SK-N-SH treated with all-trans-retinoic acid at 6 μM for 48 hours (cell line): ENCODE results near the gene ZBTB7C.

ENCODE experiments used
- ATAC-seq: fragments of 200-7000 bp; cut with Tn5 transposase; 3 replicates; pipeline ENCODE4 v1.9.1; 2020; ENCODE audit warnings: mild to moderate bottlenecking, moderate library complexity
- ARNTL ChIP-seq: fragments of 450-650 bp; formaldehyde crosslinking; IDR thresholded peaks from 2 replicates; pipeline ENCODE4 v1.5.0; 2020; ENCODE audit warnings: low read depth, mild to moderate bottlenecking, moderate library complexity, borderline replicate concordance
- BACH2 ChIP-seq: fragments of 250-450 bp; sonication (Bioruptor Pico); IDR thresholded peaks from 2 replicates; pipeline ENCODE4 v1.9.0; 2021; ENCODE audit warnings: mild to moderate bottlenecking, borderline replicate concordance
- CSDC2 ChIP-seq: fragments of 250-450 bp; sonication (Bioruptor Pico); IDR thresholded peaks from 2 replicates; pipeline ENCODE4 v1.5.0; 2020; ENCODE audit warnings: mild to moderate bottlenecking, moderate library complexity
- CSRNP3 ChIP-seq: fragments of 250-450 bp; sonication (Bioruptor Pico); IDR thresholded peaks from 2 replicates; pipeline ENCODE4 v1.5.1; 2021; ENCODE audit warnings: mild to moderate bottlenecking, moderate library complexity
- ESRRG ChIP-seq: fragments of 250-450 bp; sonication (Bioruptor Pico); IDR thresholded peaks from 2 replicates; pipeline ENCODE4 v1.6.1; 2021; ENCODE audit warnings: mild to moderate bottlenecking
- GLIS3 ChIP-seq: fragments of 250-450 bp; sonication (Bioruptor Pico); IDR thresholded peaks from 2 replicates; pipeline ENCODE4 v1.5.0; 2020; ENCODE audit warnings: mild to moderate bottlenecking, moderate library complexity
- ISL1 ChIP-seq: fragments of 250-450 bp; sonication (Bioruptor Pico); IDR thresholded peaks from 2 replicates; pipeline ENCODE4 v2.1.2; 2022; ENCODE audit warnings: mild to moderate bottlenecking, moderate library complexity
- OSR1 ChIP-seq: fragments of 250-450 bp; sonication (Bioruptor Pico); IDR thresholded peaks from 2 replicates; pipeline ENCODE4 v1.8.0; 2022; ENCODE audit warnings: moderate library complexity, mild to moderate bottlenecking, inconsistent platforms
- POU6F1 ChIP-seq: fragments of 250-450 bp; sonication (Bioruptor Pico); IDR thresholded peaks from 2 replicates; pipeline ENCODE4 v1.8.0; 2021; ENCODE audit warnings: low read depth, mild to moderate bottlenecking, moderate library complexity, borderline replicate concordance
- PPARA ChIP-seq: fragments of 250-450 bp; sonication (Bioruptor Pico); IDR thresholded peaks from 2 replicates; pipeline ENCODE4 v1.5.0; 2020; ENCODE audit warnings: mild to moderate bottlenecking, borderline replicate concordance
- RARB ChIP-seq: fragments of 250-450 bp; sonication (Bioruptor Pico); IDR thresholded peaks from 2 replicates; pipeline ENCODE4 v1.8.0; 2021; ENCODE audit warnings: mild to moderate bottlenecking, moderate library complexity
- SNAI2 ChIP-seq: fragments of 250-450 bp; sonication (Bioruptor Pico); IDR thresholded peaks from 2 replicates; pipeline ENCODE4 v1.5.0; 2020; ENCODE audit warnings: mild to moderate bottlenecking, moderate library complexity
- TCF4 ChIP-seq: fragments of 250-450 bp; sonication (Bioruptor Pico); IDR thresholded peaks from 2 replicates; pipeline ENCODE4 v1.8.0; 2021; ENCODE audit warnings: mild to moderate bottlenecking, moderate library complexity, borderline replicate concordance
- TOX ChIP-seq: fragments of 250-450 bp; sonication (Bioruptor Pico); IDR thresholded peaks from 2 replicates; pipeline ENCODE4 v1.8.0; 2021; ENCODE audit warnings: mild to moderate bottlenecking, moderate library complexity, borderline replicate concordance
- ZC3H10 ChIP-seq: fragments of 250-450 bp; sonication (Bioruptor Pico); IDR thresholded peaks from 2 replicates; pipeline ENCODE4 v1.5.1; 2021; ENCODE audit warnings: mild to moderate bottlenecking, moderate library complexity
- ZFP3 ChIP-seq: fragments of 250-450 bp; sonication (Bioruptor Pico); IDR thresholded peaks from 2 replicates; pipeline ENCODE4 v1.5.0; 2020; ENCODE audit warnings: mild to moderate bottlenecking, moderate library complexity
- ZFP30 ChIP-seq: fragments of 450-650 bp; formaldehyde crosslinking; IDR thresholded peaks from 2 replicates; pipeline ENCODE4 v1.5.0; 2022; ENCODE audit warnings: mild to moderate bottlenecking, moderate library complexity
- ZNF565 ChIP-seq: fragments of 450-650 bp; formaldehyde crosslinking; conservative IDR thresholded peaks from 2 replicates; pipeline ENCODE4 v1.5.0; 2020; ENCODE audit warnings: low read depth, mild to moderate bottlenecking, moderate library complexity
- ZNF70 ChIP-seq: fragments of 450-650 bp; formaldehyde crosslinking; IDR thresholded peaks from 2 replicates; pipeline ENCODE4 v1.5.0; 2020; ENCODE audit warnings: mild to moderate bottlenecking, moderate library complexity
- ZNF8 ChIP-seq: fragments of 450-650 bp; formaldehyde crosslinking; IDR thresholded peaks from 2 replicates; pipeline ENCODE4 v1.5.0; 2020; ENCODE audit warnings: mild to moderate bottlenecking, moderate library complexity
- TF ChIP-seq, protein P1 (sequence below): fragments of 250-450 bp; sonication (Bioruptor Pico); IDR thresholded peaks from 2 replicates; pipeline ENCODE4 v1.5.1; 2020; ENCODE audit warnings: low read depth, mild to moderate bottlenecking, moderate library complexity
- TF ChIP-seq, protein P2 (sequence below): fragments of 250-450 bp; sonication (Bioruptor Pico); IDR thresholded peaks from 2 replicates; pipeline ENCODE4 v1.5.0; 2020; ENCODE audit warnings: mild to moderate bottlenecking, moderate library complexity

Gene ZBTB7C

GRCh38 chr18:48206887-48207286, 202.3 kb downstream of the ZBTB7C start:
- no peak for ATAC-seq
- no peak for TF ChIP-seq SNAI2 (CRISPR knock-in tag)
- no peak for TF ChIP-seq ZNF565 (CRISPR knock-in tag)
- TF ChIP-seq ZNF8 (CRISPR knock-in tag): no peak
- no peak for TF ChIP-seq ZFP3 (CRISPR knock-in tag)
- TF ChIP-seq POU6F1: no peak
- no peak for TF ChIP-seq ZC3H10
- no peak for TF ChIP-seq ISL1 (CRISPR knock-in tag)
- no peak for TF ChIP-seq ARNTL (CRISPR knock-in tag)
- no peak for TF ChIP-seq TOX
- no peak for TF ChIP-seq RARB
- TF ChIP-seq GLIS3: no peak
- TF ChIP-seq ESRRG (CRISPR knock-in tag): no peak
- TF ChIP-seq CSDC2 (CRISPR knock-in tag): no peak
- TF ChIP-seq ZFP30 (CRISPR knock-in tag): no peak
- TF ChIP-seq ZNF70 (CRISPR knock-in tag): no peak
- TF ChIP-seq BACH2: no peak
- TF ChIP-seq, protein P1, sequence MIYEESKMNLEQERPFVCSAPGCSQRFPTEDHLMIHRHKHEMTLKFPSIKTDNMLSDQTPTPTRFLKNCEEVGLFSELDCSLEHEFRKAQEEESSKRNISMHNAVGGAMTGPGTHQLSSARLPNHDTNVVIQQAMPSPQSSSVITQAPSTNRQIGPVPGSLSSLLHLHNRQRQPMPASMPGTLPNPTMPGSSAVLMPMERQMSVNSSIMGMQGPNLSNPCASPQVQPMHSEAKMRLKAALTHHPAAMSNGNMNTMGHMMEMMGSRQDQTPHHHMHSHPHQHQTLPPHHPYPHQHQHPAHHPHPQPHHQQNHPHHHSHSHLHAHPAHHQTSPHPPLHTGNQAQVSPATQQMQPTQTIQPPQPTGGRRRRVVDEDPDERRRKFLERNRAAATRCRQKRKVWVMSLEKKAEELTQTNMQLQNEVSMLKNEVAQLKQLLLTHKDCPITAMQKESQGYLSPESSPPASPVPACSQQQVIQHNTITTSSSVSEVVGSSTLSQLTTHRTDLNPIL (CRISPR knock-in tag): no peak

- TF ChIP-seq, protein P2, sequence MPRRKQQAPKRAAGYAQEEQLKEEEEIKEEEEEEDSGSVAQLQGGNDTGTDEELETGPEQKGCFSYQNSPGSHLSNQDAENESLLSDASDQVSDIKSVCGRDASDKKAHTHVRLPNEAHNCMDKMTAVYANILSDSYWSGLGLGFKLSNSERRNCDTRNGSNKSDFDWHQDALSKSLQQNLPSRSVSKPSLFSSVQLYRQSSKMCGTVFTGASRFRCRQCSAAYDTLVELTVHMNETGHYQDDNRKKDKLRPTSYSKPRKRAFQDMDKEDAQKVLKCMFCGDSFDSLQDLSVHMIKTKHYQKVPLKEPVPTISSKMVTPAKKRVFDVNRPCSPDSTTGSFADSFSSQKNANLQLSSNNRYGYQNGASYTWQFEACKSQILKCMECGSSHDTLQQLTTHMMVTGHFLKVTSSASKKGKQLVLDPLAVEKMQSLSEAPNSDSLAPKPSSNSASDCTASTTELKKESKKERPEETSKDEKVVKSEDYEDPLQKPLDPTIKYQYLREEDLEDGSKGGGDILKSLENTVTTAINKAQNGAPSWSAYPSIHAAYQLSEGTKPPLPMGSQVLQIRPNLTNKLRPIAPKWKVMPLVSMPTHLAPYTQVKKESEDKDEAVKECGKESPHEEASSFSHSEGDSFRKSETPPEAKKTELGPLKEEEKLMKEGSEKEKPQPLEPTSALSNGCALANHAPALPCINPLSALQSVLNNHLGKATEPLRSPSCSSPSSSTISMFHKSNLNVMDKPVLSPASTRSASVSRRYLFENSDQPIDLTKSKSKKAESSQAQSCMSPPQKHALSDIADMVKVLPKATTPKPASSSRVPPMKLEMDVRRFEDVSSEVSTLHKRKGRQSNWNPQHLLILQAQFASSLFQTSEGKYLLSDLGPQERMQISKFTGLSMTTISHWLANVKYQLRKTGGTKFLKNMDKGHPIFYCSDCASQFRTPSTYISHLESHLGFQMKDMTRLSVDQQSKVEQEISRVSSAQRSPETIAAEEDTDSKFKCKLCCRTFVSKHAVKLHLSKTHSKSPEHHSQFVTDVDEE: no peak
- TF ChIP-seq CSRNP3 (CRISPR knock-in tag) (no peak), PPARA (CRISPR knock-in tag) (no peak), TCF4 (CRISPR knock-in tag) (no peak), ESRRG (CRISPR knock-in tag) (no peak), RARB (no peak), ZNF8 (CRISPR knock-in tag) (no peak), ZFP3 (CRISPR knock-in tag) (no peak), OSR1 (CRISPR knock-in tag) (no peak), ZNF70 (CRISPR knock-in tag) (no peak)
- no peak for ATAC-seq
These were observed 205.1 kb downstream of the ZBTB7C start for GRCh38 chr18:48203961-48204666.

- ATAC-seq: no peak
- no peak for TF ChIP-seq ESRRG (CRISPR knock-in tag)
- TF ChIP-seq ISL1 (CRISPR knock-in tag): no peak
- TF ChIP-seq CSRNP3 (CRISPR knock-in tag): no peak
- no peak for TF ChIP-seq ZNF70 (CRISPR knock-in tag)
- no peak for TF ChIP-seq OSR1 (CRISPR knock-in tag)
- TF ChIP-seq ARNTL (CRISPR knock-in tag): no peak
- TF ChIP-seq ZC3H10: no peak
- no peak for TF ChIP-seq TCF4 (CRISPR knock-in tag)
- no peak for TF ChIP-seq POU6F1
- no peak for TF ChIP-seq BACH2
- no peak for TF ChIP-seq ZFP3 (CRISPR knock-in tag)
- TF ChIP-seq TOX: no peak
- TF ChIP-seq ZNF8 (CRISPR knock-in tag): no peak
- no peak for TF ChIP-seq PPARA (CRISPR knock-in tag)
- TF ChIP-seq ZNF565 (CRISPR knock-in tag): no peak
- TF ChIP-seq, protein P1 (CRISPR knock-in tag): no peak
These were observed 205.8 kb downstream of the ZBTB7C start for GRCh38 chr18:48203288-48203945.
